DMS153 treated with DMSO at 0.1 percent for 48 hours (cell line): ENCODE data around the gene GREM2.

ENCODE experiments used
- DNase-seq: peaks from one replicate; lab custom pipeline; 2025; ENCODE audit not compliant: unreplicated experiment; lab: John Stamatoyannopoulos, UW

The GREM2 gene

DNA sequence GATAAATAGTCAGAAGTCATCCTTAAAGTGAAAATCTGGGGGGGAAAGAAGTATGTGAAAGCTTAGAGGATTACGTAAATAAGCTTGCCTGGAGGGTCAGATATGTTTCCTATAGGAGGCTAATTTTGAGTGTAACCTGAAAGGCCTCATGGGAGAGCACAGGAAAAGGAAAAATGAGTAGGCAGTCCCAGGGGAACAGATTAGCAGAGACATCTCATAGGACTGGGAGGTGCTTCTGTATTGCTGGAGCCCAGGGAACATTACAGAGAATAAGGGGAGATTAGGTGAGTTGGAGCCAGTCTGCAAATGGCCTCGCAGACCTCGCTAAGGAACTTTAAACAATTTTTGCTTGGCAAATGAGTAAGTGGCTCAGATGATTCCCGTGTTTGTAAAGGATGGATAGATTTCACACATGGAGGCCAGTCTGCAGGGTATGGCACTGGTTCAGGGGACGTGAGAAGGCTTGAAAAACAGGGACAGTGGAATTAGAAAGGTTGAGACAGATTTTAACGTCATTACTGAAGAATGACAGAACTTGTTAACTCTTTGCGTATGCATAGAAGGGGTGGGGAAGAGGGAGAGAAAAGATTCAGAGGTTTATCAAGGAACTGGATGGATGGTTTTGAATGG, 149.1 kb downstream of the GREM2 start:
- DNase-seq: no peak

DNA sequence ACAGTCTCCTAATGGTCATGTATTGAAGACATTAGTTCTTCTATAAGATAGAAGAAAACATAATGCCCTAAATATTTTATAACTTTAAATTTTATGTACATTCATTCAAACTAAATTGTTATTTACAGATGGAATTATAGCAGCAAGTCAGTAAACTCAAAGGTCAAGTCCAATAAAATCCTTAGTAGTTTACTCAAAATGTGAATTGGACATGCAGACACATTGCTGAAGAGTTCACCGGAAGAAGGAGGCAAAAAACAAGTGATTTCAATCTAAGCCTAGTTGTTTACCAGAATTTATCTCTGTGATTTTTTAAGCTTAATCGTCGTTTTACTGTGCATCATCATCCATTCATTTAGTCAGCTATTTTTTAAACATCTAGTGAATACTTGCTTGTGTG, 149.7 kb downstream of the GREM2 start:
- DNase-seq: no peak

DNA sequence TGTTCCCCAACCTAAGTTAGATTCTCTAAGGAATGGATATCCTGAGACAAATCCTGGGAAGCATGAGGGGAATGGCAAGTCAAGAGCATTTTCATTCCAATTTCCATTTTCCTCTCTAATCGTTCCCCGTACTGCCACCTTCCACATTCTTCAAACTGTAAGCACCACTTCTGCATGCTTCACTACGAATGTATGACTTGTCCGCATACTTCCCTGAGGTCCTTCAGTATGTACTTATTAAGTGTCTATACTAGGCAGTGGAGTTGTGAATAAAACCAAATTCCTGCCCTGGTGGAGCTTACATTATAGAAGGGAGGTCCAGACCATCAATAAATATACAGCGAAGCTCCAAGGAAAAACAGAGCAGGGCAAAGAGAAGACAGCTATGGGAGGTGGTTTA, 154.8 kb downstream of the GREM2 start:
- no peak for DNase-seq

- DNase-seq: no peak
Measured at GRCh38 chr1:240455228-240455821, 156.6 kb downstream of the GREM2 start.

- no peak for DNase-seq
Measured at GRCh38 chr1:240445369-240445768, 166.6 kb downstream of the GREM2 start.

DNA sequence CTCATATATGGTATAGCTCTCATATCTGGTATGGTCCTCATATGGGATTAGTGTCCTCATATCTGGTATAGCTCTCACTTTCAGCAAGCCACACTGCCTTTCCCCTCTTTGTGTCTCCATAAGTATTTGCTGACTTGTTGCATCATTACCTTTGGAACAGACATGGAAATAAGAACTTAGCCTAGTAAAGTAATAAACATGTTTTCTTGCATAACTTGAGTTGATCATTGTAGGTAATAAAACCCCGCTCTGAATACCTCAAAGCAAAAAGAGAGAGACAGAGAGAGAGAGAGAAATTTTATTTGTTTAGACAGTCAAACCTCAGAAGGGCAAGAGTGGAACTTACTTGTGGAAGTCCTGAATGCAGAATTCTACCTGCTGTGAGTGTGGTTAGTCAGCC, 170.3 kb downstream of the GREM2 start:
- DNase-seq: no peak
